K562 (cell line): ENCODE measurements around the gene CTAG2. TPM values are rescaled to one million over a fixed set of nuclear protein-coding genes. Genes with fewer than 3 reads are reported as not detected.

Source experiments
- ATAC-seq: fragments of 200-7000 bp; cut with Tn5 transposase; 3 replicates; pipeline ENCODE4 v1.9.1; 2020; ENCODE audit warnings: moderate library complexity
- BruUV-seq: library from RNA; stranded (reverse); fragments of 400-500 nt; replicated peaks from 2 replicates; lab custom pipeline; 2021; lab: Mats Ljungman, UMichigan
- CTCF ChIA-PET: fragments of 300-600 bp; formaldehyde crosslinking; extraction: SDS; loops from one replicate; lab custom pipeline; 2021; ENCODE audit warnings: low intra/inter-chr PET ratio; lab: Yijun Ruan, JAX
- POLR2A ChIA-PET: fragments of 300-600, 350-650 bp; sonication (Branson Sonifier 250); formaldehyde crosslinking; extraction: SDS; loops from one replicate; lab custom pipeline; 2021; ENCODE audit warnings: antibody characterized with exemption, inconsistent platforms; lab: Yijun Ruan, JAX
- DNase-seq, 4 experiments: peaks; one replicate each; pipeline versions ENCODE4 v3.0.0 to v3.0.0-alpha.2; 2011 to 2018; ENCODE audit warnings: low spot score in 3 of 4, mixed read lengths in 3 of 4; ENCODE audit errors: extremely low read depth in 1 of 4
- FAIRE-seq: peaks from 2 replicates; lab custom pipeline; 2011; peaks lifted over from hg19 to GRCh38; lab: Jason Lieb, UNC
- H2AFZ ChIP-seq: 2 replicates; pipeline ENCODE4 v1.6.0; 2011; ENCODE audit warnings: low read depth, low read length, control low read depth, inconsistent platforms
- H3K27ac ChIP-seq: fragments of 200-600 bp; 3 replicates; pipeline ENCODE4 v1.8.0; 2011; ENCODE audit warnings: low read depth, mild to moderate bottlenecking, control low read depth, inconsistent platforms, low read length, moderate library complexity, mixed read lengths; ENCODE audit errors: extremely low read depth
- H3K27me3 ChIP-seq, 2 experiments: fragments of 300-600 bp in 1 of 2; 2 replicates in 1 of 2; 3 replicates in 1 of 2; pipeline versions ENCODE4 v1.6.0 to v1.8.0; 2011; ENCODE audit warnings: inconsistent platforms in 2 of 2, low read length in 2 of 2, mild to moderate bottlenecking in 1 of 2, mixed read lengths in 1 of 2, moderate library complexity in 1 of 2; ENCODE audit not compliant: control insufficient read depth in 2 of 2, insufficient read depth in 2 of 2
- H3K36me3 ChIP-seq: fragments of 300-600 bp; 3 replicates; pipeline ENCODE4 v1.8.0; 2011; ENCODE audit warnings: mild to moderate bottlenecking, low read length, inconsistent platforms; ENCODE audit not compliant: control insufficient read depth, insufficient read depth
- H3K4me1 ChIP-seq, 2 experiments: fragments of 200-600 bp in 1 of 2; replicated peaks in 1 of 2; 2 replicates in 1 of 2; 3 replicates in 1 of 2; pipeline versions ENCODE4 v1.5.1 to v1.8.0; 2011; ENCODE audit warnings: inconsistent platforms in 2 of 2, low read length in 2 of 2, mild to moderate bottlenecking in 1 of 2, mixed read lengths in 1 of 2, moderate library complexity in 1 of 2; ENCODE audit not compliant: control insufficient read depth in 2 of 2, insufficient read depth in 2 of 2
- H3K4me2 ChIP-seq: 2 replicates; pipeline ENCODE4 v1.6.1; 2011; ENCODE audit warnings: low read length, control low read depth, inconsistent platforms, mixed read lengths; ENCODE audit not compliant: insufficient read depth
- H3K4me3 ChIP-seq: fragments of 200-600 bp; sonication (generic), shearing (Covaris generic); 2 replicates; pipeline ENCODE4 v1.5.1; 2016; ENCODE audit warnings: control low read depth, inconsistent platforms
- H3K79me2 ChIP-seq: fragments of 200-600 bp; 3 replicates; pipeline ENCODE4 v1.8.0; 2011; ENCODE audit warnings: low read length, inconsistent platforms; ENCODE audit not compliant: control insufficient read depth, insufficient read depth
- H3K9ac ChIP-seq, 2 experiments: 2 replicates each; pipeline versions ENCODE4 v1.6.0 to v1.6.1; 2011; ENCODE audit warnings: low read depth in 2 of 2, low read length in 2 of 2, control low read depth in 1 of 2, inconsistent platforms in 1 of 2, mild to moderate bottlenecking in 1 of 2, mixed read lengths in 1 of 2; ENCODE audit not compliant: insufficient read depth in 1 of 2
- H3K9me1 ChIP-seq: one replicate; pipeline ENCODE4 v1.6.0; 2011; ENCODE audit warnings: inconsistent platforms, mild to moderate bottlenecking, low read length, moderate library complexity; ENCODE audit not compliant: control insufficient read depth, insufficient read depth
- H3K9me3 ChIP-seq: replicated peaks from 2 replicates; pipeline ENCODE4 v1.5.1; 2011; ENCODE audit warnings: low read depth, low read length, inconsistent platforms; ENCODE audit not compliant: control insufficient read depth, insufficient read depth
- H4K20me1 ChIP-seq: replicated peaks from 2 replicates; pipeline ENCODE4 v1.6.1; 2011; ENCODE audit warnings: low read length, inconsistent platforms, mixed read lengths; ENCODE audit not compliant: control insufficient read depth, insufficient read depth
- BRCA1 ChIP-seq, 2 experiments: fragments of 450-650 bp in 1 of 2; sonication (generic) in 1 of 2; formaldehyde crosslinking in 1 of 2; IDR thresholded peaks; 2 replicates each; pipeline versions ENCODE4 v1.5.0 to v1.6.1; 2017 to 2020; ENCODE audit warnings: mild to moderate bottlenecking in 1 of 2, missing genetic modification reagents in 1 of 2
- DDX20 ChIP-seq: fragments of 450-650 bp; IDR thresholded peaks from 2 replicates; pipeline ENCODE4 v1.6.1; 2016; ENCODE audit warnings: missing genetic modification characterization, low read depth, mild to moderate bottlenecking, missing compliant biosample characterization, moderate library complexity
- GATAD2A ChIP-seq: fragments of 450-650 bp; IDR thresholded peaks from 2 replicates; pipeline ENCODE4 v1.6.1; 2017
- HNRNPUL1 ChIP-seq: fragments of 200-400 bp; formaldehyde crosslinking; IDR thresholded peaks from 2 replicates; pipeline ENCODE4 v1.6.1; 2017; ENCODE audit warnings: low read length
- KAT2B ChIP-seq: IDR thresholded peaks from one replicate; pipeline ENCODE4 v1.6.1; 2012; ENCODE audit warnings: low read depth, mild to moderate bottlenecking, control low read depth, inconsistent platforms, low read length, moderate library complexity
- POLR3G ChIP-seq: IDR thresholded peaks from 2 replicates; pipeline ENCODE4 v1.6.1; 2011; ENCODE audit not compliant: insufficient read length, insufficient replicate concordance; ENCODE audit errors: extremely low read depth
- TAF9B ChIP-seq: fragments of 450-650 bp; IDR thresholded peaks from 2 replicates; pipeline ENCODE4 v1.6.1; 2018; ENCODE audit warnings: mild to moderate bottlenecking; ENCODE audit not compliant: partially characterized antibody
- ZNF639 ChIP-seq, 2 experiments: fragments of 200-800 bp in 1 of 2; sonication (Bioruptor generic) in 1 of 2; sonication (generic) in 1 of 2; formaldehyde crosslinking in 1 of 2; IDR thresholded peaks in 1 of 2; conservative IDR thresholded peaks in 1 of 2; 2 replicates each; pipeline versions ENCODE4 v1.5.0 to v1.6.1; 2016 to 2020; ENCODE audit warnings: missing compliant biosample characterization in 1 of 2, missing genetic modification characterization in 1 of 2, missing genetic modification reagents in 1 of 2
- ZNF644 ChIP-seq: fragments of 200-800 bp; sonication (Bioruptor generic); IDR thresholded peaks from 2 replicates; pipeline ENCODE4 v1.6.1; 2016; ENCODE audit warnings: low read depth, missing genetic modification characterization, missing compliant biosample characterization
- WGBS: fragments of 100-300 bp; shearing (Covaris generic); methylation state at CpG from one replicate; pipeline ENCODE4 v1.1.6; 2016; ENCODE audit warnings: low coverage, mixed read lengths; ENCODE audit not compliant: insufficient coverage; ENCODE audit errors: missing lambda C conversion rate; 5-methylcytosine and 5-hydroxymethylcytosine counted together
- in situ Hi-C: fragments of 300-500 bp; cut with MboI; formaldehyde crosslinking; loops from 4 replicates; pipeline ENCODE4 v1.15.0; 2018; ENCODE audit warnings: inconsistent platforms, mixed read lengths
- intact Hi-C: fragments of 100-400 bp; cut with micrococcal nuclease; formaldehyde crosslinking; loops from 2 replicates; pipeline ENCODE4 v1.14.2; 2022
- polyA plus RNA-seq, 8 experiments: library from polyadenylated mRNA; depleted of rRNA in 4 of 8; stranded (reverse) in 5 of 8; unstranded in 3 of 8; fragments of >200 nt; fragmentation: Nextera tagmentation in 2 of 8; fragmentation: Illumina TruSeq in 1 of 8; extraction: Ambion mirVana in 2 of 8; extraction: Trizol in 1 of 8; gene quantifications; 2 replicates each; pipeline versions ENCODE4 v1.2.1 to v1.2.3, GENCODE V29; 2011 to 2014; ENCODE audit warnings: inconsistent platforms in 1 of 8, missing spikeins in 1 of 8
- total RNA-seq, 7 experiments: library from RNA; depleted of rRNA in 6 of 7; stranded (reverse); fragments of >200 nt in 6 of 7; fragmentation: Illumina TruSeq in 2 of 7; extraction: Trizol in 2 of 7; gene quantifications; 2 replicates each; pipeline versions ENCODE4 v1.2.1 to v1.2.3, GENCODE V29; 2011 to 2021; ENCODE audit warnings: low replicate concordance in 1 of 7

CTAG2 gene
- total and polyA plus RNA-seq, 9 of the 15 experiments (the other 6 are each of a cell fraction or from before 2014, with no cell fraction given), result 1.7 to 63.0 (median 18.8) TPM

- no TSS peak for BruUV-seq
- in situ Hi-C loops, result no loop called here
- Histone ChIP-seq H3K9me1 (no peaks in the 10 kb centered on the region), H3K79me2 (no peaks in the 10 kb centered on the region), H3K4me1 (peaks cover 0 to 9% of the 10 kb centered on the region in 2 experiments; a peak in 2 of 5 replicates), H3K9ac (no peak overlapping the region), H4K20me1 (no peaks in the 10 kb centered on the region; the same call in 1 of the 2 replicates), H3K27ac (no peak overlapping the region), H3K4me3 (no peak overlapping the region), H3K9me3 (no peaks in the 10 kb centered on the region), H3K4me2 (no peak overlapping the region), H3K27me3 (peaks cover 20 to 55% of the 10 kb centered on the region in 2 experiments; a peak in 4 of 5 replicates)
- ChIA-PET POLR2A (no interaction called here), CTCF (no interaction called here)
- FAIRE-seq (no peak), DNase-seq (no peak), ATAC-seq (no peak)
- intact Hi-C loops, result no loop called here
- TF ChIP-seq BRCA1 (IDR thresholded peaks at IDR 0.05) (no peak), BRCA1 (CRISPR knock-in tag; IDR thresholded peaks at IDR 0.05) (no peak), KAT2B (no peak), DDX20 (tag) (no peak), GATAD2A (no peak), TAF9B (no peak), POLR3G (no peak), ZNF639 (CRISPR knock-in tag; conservative IDR thresholded peaks at IDR 0.05 in 1 of 2, IDR thresholded peaks at IDR 0.05 in 1 of 2) (no peak), ZNF644 (tag) (no peak), HNRNPUL1 (no peak)
- TF ChIP-seq, all 486 proteins: peak for 0
- H2AFZ ChIP-seq, result no peak overlapping the region
- no peaks in the 10 kb centered on the region for H3K36me3 ChIP-seq
- 11% methylated on average over 16 of the region's 18 CpGs for WGBS
Measured at GRCh38 chrX:154602766-154603437, 50.5 kb downstream of the CTAG2 start.
